ENCODE measurements around the gene GNA14.
"Not testable (repeated sequence)": the region's sequence is repeated elsewhere in the genome, so short reads cannot be mapped to it uniquely, and the experiment has no call there.

Gene GNA14

GRCh38 chr9:77420641-77421040 lies 227.5 kb downstream of the GNA14 start:
- no peak for DNase-seq (ENCODE audit: extremely low spot score)
- ChIA-PET POLR2A (no interaction called here), CTCF (interaction anchor here (2.3 to 3.7 kb wide), 2 partner anchors 13 to 36 kb away, joined by 12 to 23 read pairs; no protein-coding TSS in a partner anchor)
- TF ChIP-seq CTCF (IDR thresholded peaks at IDR 0.05; ENCODE audit: control extremely low read depth, extremely low read depth, low read depth, missing control alignments): no peak

- CTCF ChIA-PET: interaction anchor here (0.9 to 3.7 kb wide), 4 partner anchors 9 to 39 kb away, joined by 3 to 23 read pairs (median 10); no protein-coding TSS in a partner anchor
- DNase-seq (ENCODE audit: extremely low spot score): no peak
- POLR2A ChIA-PET: interaction anchor here (0.6 kb wide), 1 partner anchor 55 kb away, joined by 3 read pairs; no protein-coding TSS in a partner anchor
- no peak for TF ChIP-seq CTCF (IDR thresholded peaks at IDR 0.05; ENCODE audit: control extremely low read depth, extremely low read depth, low read depth, missing control alignments)
Measured at GRCh38 chr9:77418226-77418625, 229.9 kb downstream of the GNA14 start.

- POLR2A ChIA-PET: no interaction called here
- no peak for DNase-seq (ENCODE audit: extremely low spot score)
- CTCF ChIA-PET: interaction anchor here (0.9 to 3.7 kb wide), 3 partner anchors 9 to 39 kb away, joined by 3 to 23 read pairs (median 7); no protein-coding TSS in a partner anchor
- TF ChIP-seq CTCF (IDR thresholded peaks at IDR 0.05; ENCODE audit: control extremely low read depth, extremely low read depth, low read depth, missing control alignments): no peak
Measured at GRCh38 chr9:77417566-77417965, 230.6 kb downstream of the GNA14 start.

- POLR2A ChIA-PET; CTCF ChIA-PET; DNase-seq (ENCODE audit: extremely low spot score): not testable (repeated sequence)
Measured at GRCh38 chr9:77408521-77408920, 239.6 kb downstream of the GNA14 start.

GRCh38 chr9:77403239-77403638 lies 244.9 kb downstream of the GNA14 start:
- ChIA-PET CTCF (interaction anchor here (1.1 kb wide), 1 partner anchor 22 kb away, joined by 3 read pairs; no protein-coding TSS in a partner anchor), POLR2A (no interaction called here)
- DNase-seq (ENCODE audit: extremely low spot score): no peak
- TF ChIP-seq CTCF (IDR thresholded peaks at IDR 0.05; ENCODE audit: control extremely low read depth, extremely low read depth, low read depth, missing control alignments): no peak

- CTCF ChIA-PET: interaction anchor here (0.8 kb wide), 1 partner anchor 27 kb away, joined by 3 read pairs; no protein-coding TSS in a partner anchor
- no peak for TF ChIP-seq CTCF (IDR thresholded peaks at IDR 0.05; ENCODE audit: control extremely low read depth, extremely low read depth, low read depth, missing control alignments)
- POLR2A ChIA-PET: no interaction called here
- DNase-seq (ENCODE audit: extremely low spot score): no peak
Measured at GRCh38 chr9:77402286-77402685, 245.8 kb downstream of the GNA14 start.

- ChIA-PET CTCF (interaction anchor here (1.5 kb wide), 1 partner anchor 57 kb away, joined by 7 read pairs; no protein-coding TSS in a partner anchor), POLR2A (no interaction called here)
- TF ChIP-seq CTCF (IDR thresholded peaks at IDR 0.05; ENCODE audit: control extremely low read depth, extremely low read depth, low read depth, missing control alignments): no peak
- no peak for DNase-seq (ENCODE audit: extremely low spot score)
Measured at GRCh38 chr9:77399964-77400363, 248.2 kb downstream of the GNA14 start.

- POLR2A ChIA-PET: not testable (repeated sequence)
- CTCF ChIA-PET: interaction anchor here (1.5 kb wide), 1 partner anchor 59 kb away, joined by 7 read pairs; no protein-coding TSS in a partner anchor
Measured at GRCh38 chr9:77398581-77398980, 249.5 kb downstream of the GNA14 start.

More at GRCh38 chr9:77398581-77398980, 249.5 kb downstream of the GNA14 start:
- DNase-seq (ENCODE audit: extremely low spot score): not testable (repeated sequence)

Measured in GM10248 (cell line).